HG03378 (cell line): ENCODE data around the gene ZFP64.
"Not testable (repeated sequence)": the region's sequence is repeated elsewhere in the genome, so short reads cannot be mapped to it uniquely, and the experiment has no call there.

ENCODE experiments used
- ATAC-seq: cut with Tn5 transposase; IDR thresholded peaks from one replicate; pipeline ENCODE4 v1.9.1; 2021; ENCODE audit warnings: mild to moderate bottlenecking, moderate library complexity; ENCODE audit not compliant: unreplicated experiment

ZFP64 gene

DNA sequence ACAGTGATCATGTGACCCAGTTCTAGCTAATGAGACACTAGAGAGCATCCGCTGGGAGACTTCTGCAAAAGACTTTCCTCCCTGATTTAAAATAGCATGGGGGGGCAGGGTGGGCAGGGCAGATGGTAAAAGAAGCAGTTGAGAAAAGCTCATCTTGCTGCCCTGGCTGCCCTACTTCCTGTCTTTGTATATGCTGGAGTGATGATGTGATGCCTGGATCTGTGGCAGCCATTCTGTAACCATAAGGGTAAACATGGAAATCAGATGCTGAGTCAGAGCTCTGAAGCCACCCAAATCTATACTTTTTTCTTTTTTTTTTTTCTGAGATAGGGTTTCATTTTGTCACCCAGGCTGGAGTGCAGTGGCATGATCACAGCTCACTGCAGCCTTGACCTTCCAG, 25.4 kb downstream of the ZFP64 start:
- ATAC-seq, result no peak

DNA sequence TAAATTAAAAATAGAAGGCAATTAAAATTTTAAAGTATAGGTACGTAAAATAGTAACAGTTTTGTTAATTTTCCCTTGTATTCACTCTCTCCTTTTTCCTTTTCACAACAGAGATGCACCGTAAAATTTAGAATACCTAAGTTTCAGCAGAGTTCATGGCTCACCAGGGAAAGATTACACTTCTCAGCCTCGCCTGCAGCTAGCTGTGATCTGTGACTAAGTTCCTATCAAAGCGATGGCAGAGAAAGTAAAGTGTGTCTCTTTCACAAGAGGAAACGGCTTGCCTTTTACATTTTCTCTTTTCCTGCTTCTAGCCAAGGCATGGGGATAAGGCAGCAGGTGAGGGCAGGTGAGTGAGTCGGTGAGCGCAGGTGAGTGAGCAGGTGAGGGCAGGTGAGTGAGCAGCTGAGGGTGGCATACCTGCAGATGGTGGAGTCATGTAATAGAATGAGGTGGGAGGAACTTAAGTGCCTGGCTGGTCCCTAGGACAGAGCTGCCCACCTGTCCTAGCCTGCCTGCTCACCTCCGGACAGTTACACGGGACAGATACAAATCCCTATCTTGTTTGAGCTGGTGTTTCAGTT, 30.9 kb downstream of the ZFP64 start:
- ATAC-seq, result no peak

DNA sequence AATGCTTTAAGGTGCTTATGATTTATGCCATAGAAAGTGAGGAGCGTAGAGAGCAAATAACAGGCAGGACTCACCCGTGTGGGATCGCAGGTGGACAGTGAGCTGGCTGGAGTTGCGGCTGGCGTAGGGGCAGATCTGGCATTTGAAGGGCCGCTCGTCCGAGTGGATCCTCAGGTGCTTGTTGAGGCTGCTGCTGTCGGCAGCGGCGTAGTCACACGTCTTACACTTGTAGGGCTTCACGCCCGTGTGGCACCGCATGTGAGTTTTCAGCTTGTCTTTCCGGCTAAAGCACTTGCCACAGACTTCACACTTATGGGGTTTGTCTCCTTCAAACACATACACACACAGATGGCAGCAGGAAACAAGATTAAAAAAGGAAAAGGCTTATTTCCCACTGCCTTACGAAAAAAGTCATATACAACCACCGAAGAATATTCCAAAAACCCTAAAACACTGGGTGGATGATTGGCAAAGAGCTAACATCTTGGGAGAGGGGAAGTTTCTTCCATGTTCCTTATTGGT, 31.5 kb downstream of the ZFP64 start:
- ATAC-seq, result no peak

DNA sequence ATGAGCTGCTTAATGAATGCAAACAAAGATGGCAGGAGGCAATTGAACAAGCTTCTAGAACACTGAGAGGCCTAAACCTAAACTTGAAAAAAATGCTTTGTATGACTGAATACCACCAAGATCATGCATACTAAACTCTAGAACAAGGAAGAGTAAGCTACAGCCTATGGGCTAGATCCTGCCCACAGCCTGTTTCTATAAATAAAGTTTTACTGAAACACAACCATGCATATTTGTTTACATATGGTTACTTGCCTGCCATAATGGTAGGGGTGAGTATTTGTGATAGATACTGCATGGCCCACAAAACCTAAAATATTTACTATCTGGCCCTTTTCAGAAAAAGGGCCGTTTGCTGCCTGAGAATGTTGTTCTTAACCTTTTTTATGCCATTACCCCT, 37.0 kb downstream of the ZFP64 start:
- ATAC-seq, result no peak

DNA sequence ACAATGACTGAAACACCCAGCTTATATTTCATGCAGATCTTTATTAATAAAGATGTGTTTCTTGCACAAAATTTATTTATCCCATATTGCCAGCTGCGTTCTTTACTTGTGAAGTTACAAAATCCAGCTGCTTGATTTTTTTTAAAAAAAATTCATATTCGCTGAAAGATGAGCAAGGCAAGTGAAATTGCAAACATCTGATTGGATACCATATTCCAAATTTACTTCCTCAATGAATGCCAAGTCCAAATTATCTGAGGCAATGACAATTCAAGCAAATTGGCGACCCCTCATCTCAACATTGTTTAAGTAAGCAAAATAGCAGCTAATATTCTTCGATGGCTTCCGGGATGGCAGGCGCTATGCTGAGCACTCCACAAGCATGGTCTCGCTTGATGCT, 37.7 kb downstream of the ZFP64 start:
- ATAC-seq, result no peak

DNA sequence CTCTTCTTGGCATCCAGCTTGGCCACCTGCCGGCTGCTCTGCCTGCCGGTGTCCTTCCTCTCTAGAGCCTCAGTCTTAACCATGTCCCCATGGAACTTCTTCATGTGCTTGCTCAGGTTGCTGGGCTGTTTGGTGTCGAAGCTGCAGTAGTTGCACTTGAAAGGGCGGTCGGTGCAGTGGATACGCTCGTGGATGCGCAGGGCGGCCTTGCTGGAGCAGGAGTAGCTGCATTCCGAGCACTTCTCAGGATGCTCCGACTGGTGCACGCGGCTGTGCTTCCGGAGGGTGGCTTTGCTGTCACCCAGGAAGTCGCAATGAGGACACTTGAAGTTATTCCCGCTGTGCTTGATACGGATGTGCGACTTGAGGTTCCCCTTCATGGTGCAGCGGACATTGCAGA, 38.7 kb downstream of the ZFP64 start:
- no peak for ATAC-seq

DNA sequence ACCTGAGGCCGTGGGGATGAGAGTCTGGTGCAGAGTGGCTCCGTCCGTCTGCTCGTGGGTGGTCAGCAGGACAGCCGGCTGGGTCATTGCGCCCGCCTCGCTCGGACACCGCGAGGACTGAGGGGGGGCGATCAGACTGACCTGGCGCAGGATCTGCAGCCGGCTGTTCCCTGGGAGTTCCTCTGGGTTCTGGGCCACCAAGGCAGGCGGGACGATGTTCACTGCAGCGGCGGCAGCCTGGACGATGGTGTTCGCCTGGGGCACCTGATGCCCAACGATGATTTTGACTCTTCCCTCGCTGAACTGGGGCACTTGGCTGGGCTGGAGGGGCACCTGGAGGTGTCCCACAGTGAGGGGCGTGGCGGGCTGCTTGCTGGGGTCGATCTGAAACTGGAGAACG, 39.2 kb downstream of the ZFP64 start:
- no peak for ATAC-seq

DNA sequence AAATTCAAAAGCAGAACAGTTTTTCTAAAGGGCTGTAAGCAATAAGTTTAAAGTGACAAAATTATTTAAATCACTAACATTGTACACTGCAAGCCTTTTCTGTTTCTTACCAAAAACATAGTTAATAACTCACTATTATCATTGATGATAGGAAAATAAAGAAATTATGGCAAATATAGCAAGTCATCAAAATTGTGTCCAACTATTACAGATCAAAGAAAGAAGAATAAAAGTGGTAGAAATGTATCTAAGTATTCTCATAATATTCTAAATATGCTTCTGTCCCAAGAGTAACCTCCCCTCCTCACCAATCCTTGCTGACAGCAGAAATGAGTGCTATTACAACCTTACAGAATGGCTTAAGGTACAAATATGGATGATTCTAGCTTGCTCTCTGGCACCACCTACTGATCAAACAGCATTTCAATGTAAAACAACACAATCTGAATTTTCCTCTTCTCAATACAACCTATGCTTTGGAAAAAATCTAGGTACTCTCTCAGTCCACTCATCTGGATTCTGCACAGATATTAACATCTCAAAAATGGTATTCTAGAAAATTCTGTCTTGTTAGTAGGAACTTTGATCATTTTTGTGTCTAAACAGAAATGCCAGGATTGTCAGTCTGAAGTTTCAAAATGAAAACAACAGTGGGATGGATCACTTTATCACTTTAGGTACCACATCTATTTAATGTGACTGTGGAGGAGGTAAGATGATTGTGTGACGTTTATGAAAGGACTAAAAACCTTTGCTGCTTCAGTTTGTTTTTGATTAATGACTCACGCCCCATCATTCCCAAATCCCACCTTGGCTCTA, 40.9 kb downstream of the ZFP64 start:
- no peak for ATAC-seq

DNA sequence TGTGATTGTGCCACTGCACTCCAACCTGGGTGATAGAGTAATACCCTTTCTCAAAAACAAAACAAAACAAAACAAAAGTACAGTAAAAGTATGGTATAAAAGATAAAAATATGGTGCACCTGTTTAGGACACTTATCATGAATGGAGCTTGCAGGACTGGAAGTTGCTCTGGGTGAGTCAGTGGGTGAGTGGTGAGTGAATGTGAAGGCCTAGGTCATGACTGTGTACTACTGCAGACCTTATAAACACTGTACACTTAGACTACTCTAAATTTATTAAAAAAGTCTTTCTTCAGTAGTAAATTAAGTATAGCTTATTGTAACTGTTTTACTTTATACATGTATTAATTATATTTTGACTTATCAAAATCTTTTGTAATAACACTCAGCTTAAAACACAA, 46.0 kb downstream of the ZFP64 start:
- ATAC-seq, result no peak

DNA sequence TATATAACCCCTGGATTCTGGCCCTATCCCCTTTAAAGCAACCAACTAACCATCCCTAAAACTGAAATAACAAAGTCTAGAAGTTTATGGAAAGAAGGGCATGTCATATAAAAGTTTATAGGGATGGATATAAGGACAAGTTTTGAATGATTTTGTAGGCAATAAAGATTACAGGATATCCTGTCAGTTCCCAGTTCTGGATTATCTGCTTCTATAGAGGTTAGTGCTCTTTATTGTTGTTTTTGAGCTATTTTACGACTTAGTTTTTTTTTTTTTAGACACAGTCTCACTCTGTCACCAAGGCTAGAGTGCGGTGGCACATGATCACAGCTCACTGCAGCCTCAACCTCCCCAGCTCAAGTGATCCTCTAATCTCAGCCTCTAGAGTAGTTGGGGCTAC, 48.3 kb downstream of the ZFP64 start:
- ATAC-seq, result no peak

DNA sequence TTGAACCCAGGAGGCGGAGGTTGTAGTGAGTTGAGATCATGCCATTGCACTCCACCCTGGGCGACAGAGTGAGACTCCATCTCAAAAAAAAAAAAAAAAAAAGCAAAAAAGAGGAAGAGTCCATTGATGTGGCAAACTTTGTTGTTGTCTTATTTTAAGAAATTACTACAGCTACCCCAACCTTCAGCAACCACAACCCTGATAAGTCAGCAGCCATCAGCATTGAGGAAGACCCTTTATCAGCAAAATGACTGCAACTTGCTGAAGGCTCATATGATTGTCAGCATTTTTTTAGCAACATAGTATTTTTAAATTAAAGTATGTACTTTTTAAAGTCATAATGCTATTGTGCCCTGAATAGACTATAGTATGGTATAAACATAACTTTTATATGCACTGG, 48.8 kb downstream of the ZFP64 start:
- ATAC-seq, result no peak

DNA sequence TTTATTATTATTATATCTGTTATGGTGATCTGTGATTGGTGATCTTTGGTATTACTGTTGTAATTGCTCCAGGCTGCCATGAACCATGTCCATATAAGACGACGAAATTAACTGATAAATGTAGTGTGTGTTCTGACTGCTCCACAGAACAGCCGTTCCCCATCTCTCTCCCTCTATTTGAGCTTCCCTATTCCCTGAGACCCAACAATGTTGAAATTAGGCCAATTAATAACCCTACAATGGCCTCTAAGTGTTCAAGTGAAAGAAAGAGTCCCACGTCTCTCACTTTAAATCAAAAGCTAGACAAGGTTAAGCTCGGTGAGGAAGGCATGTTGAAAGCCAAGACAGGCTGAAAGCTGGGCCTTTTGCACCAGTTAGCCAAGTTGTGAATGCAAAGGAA, 51.6 kb downstream of the ZFP64 start:
- no peak for ATAC-seq

DNA sequence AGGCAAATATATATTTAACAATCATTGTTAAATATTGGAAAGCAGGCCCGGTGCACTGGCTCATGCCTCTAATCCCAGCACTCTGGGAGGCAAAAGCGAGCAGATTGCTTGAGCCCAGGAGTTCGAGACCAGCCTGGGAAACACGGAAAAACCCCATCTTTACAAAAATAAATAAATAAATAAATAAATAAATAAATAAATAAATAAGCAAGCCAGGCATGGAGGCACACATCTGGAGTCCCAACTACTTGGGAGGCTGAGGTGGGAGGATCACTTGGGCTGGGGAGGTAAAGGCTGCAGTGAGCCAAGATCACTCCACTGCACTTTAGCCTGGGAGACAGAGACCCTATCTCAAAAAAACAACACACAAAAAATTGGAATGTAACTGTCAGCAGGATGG, 53.7 kb downstream of the ZFP64 start:
- no peak for ATAC-seq

DNA sequence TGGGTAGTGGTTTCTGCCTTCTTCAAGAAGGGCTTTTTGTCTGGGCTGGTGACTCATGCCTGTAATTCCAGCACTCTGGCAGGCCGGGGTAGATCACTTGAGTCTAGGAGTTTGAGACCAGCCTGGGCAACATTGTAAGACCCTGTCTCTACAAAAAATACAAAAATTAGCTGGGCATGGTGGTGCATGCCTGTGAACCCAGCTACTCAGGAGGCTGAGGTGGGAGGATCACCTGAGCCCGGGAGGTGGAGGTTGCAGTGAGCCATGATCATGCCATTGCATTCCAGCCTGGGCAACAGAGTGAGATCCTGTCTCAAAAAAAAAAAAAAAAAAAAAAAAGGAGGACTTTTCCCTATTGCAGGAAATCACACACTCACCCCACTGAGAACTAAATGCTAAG, 57.9 kb downstream of the ZFP64 start:
- not testable (repeated sequence) for ATAC-seq

DNA sequence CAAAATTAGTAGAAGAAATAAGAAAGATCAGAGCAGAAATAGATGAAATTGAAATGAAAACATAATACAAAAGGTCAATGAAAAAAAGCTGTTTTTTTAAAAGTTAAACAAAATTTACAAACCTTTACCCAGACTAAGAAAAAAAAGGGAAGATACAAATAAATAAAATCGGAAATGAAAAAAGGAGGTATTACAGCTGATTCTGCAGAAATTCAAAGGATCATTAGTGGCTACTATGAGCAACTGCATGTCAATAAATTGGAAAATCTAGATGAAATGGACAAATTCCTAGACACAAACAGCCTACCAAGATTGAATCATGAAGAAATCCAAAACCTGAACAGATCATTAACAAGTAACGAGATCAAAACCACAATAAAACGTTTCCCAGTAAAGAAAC, 59.2 kb downstream of the ZFP64 start:
- no peak for ATAC-seq

DNA sequence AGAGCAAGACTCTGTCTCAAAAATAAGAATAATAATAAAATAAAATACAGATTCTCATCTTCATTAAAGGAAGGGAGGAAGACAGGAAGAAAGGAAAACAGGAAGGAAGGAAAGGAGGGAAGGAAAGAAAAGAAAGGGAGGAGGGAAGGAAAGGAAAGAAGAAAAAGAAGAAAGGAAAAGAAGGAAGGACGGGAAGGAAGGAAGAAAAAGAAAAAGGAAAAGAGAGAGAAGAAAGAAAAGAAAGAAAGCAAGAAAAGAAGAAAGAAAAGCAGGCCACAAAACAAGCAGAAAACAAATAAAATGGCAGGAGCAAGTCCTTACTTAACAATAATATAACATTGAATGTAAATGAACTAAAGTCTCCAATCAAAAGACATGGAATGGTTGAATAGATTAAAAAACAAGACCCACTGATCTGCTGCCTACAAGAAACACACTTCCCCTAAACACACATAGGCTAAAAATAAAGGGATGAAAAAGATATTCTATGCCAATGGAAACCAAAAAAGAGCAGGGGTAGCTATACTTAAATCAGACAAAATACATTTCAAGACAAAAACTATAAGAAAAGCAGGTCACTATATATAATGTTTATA, 60.4 kb downstream of the ZFP64 start:
- ATAC-seq, result no peak

DNA sequence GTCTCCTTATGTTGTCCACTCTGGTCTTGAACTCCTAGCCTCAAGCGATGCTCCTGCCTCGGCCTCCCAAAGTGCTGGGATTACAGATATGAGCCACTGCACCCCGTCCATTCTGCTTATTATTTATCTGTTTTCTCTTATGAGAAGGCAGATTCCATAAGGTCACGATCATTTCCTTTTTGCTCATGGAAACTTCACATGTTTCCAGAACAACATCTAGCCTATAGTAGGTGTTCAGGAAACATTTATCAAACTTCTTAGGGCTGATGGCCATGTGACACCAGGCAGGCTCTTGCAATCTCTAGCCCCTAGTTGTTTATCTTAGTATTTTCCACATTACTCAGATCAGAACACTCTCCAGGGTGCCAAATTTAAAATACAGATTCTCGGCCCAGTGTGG, 61.2 kb downstream of the ZFP64 start:
- no peak for ATAC-seq

DNA sequence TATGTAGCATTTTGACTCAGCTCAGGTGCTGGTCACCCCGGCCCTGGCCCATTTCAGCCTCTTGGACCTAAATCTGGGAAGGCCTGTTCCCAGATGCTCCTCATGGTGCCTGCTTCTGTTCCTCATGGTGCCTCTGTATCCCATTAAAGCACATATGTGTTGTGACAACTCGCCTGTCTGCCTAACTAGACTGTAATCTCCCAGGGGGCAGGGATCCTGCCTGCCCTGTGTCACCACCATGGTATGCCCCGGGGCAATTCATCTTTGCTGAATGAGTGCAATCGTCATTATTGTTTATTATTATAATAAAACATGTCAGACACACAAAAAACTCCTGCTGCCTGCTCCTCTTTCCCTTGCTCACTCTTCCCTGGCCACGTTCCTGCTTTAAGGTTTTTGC, 62.0 kb downstream of the ZFP64 start:
- no peak for ATAC-seq

DNA sequence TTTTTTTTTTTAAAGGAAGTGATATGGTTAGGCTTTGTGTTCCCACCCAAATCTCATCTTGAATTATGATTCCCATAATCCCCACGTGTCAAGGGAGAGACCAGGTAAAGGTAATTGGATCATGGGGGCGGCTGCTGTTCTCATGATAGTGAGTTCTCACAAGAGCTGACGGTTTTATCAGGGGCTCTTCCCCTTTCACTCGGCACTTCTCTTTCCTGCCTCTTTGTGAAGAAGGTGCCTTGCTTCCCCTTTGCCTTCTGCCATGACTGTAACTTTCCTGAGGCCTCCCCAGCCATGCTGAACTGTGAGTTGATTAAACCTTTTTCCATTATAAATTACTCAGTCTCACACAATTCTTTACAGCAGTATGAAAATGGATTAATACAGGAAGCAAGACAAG, 64.3 kb downstream of the ZFP64 start:
- no peak for ATAC-seq

DNA sequence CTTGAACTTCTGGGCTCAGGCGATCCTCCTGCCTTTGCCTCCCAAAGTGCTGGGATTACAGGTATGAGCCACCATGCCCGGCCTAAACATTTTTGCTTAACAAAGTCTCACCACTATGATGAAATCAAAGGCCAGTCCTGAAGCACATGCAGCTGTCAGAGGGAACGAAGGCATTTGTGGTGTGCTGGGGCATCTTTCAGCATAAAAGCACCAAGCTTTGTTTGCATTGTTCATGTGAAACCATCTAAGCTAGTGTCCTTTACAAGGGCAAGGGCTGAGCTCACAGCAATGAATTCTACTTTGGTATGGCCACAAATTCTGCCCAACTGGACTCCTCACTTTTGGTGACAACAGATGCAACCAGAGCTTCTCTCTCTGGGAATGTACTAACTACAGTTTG, 66.8 kb downstream of the ZFP64 start:
- no peak for ATAC-seq

DNA sequence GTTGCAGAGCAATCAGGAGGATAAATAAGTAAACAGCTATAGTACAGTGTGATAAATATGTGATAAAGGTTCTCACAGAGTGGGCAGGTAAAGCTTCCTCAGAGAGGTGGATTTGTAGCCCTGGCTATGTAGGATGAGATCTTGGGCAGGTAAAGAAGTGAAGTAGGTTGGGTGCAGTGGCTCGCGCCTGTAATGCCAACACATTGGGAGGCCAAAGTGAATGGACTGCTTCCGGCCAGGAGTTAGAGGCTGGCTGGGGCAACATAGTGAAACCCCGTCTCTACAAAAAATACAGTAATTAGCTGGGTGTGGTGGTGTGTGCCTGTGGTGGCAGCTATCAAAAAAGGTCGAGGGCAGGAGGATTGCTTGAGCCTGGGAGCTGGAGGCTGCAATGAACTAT, 72.9 kb downstream of the ZFP64 start:
- no peak for ATAC-seq

DNA sequence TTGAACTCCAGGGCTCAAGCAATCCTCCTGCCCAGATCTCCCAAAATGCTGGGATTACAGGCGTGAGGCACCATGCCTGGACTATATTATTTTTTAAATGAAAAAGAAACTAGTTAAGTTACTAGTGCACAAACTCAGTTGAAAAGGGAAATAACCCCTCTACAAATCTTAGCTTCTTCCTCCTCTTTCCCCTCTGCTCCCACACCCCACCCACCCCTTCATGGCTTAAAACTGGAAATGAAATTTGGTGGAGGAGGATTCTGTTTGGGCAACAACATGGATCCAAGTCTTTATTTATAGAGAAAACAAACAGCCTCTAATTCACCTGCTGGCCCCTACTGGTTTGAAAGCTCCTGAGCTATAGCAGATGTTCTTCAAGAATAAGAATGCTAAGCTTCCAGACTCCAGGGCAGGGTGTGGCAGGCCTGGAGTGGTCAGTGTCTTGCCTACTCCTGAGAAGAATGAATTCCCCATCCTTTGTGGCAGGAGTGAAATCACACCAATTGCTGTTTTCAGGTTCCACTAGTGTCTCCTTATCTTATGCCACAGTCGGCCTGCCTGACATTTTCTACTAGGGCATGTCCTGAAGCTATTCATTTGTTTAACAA, 73.5 kb downstream of the ZFP64 start:
- no peak for ATAC-seq
